Panc1 (cell line): ENCODE results near the gene FGFBP1. TPM values are rescaled to one million over a fixed set of nuclear protein-coding genes. Genes with fewer than 3 reads are reported as not detected.

ENCODE experiments used
- ATAC-seq: fragments of 200-7000 bp; cut with Tn5 transposase; 2 replicates; pipeline ENCODE4 v1.9.1; 2020; ENCODE audit warnings: mild to moderate bottlenecking, moderate library complexity
- BruUV-seq: library from RNA; stranded (reverse); fragments of 400-500 nt; replicated peaks from 2 replicates; lab custom pipeline; 2021; lab: Mats Ljungman, UMichigan
- CTCF ChIA-PET: fragments of 300-600 bp; sonication (Branson Sonifier 250); formaldehyde crosslinking; loops from one replicate; lab custom pipeline; 2022; ENCODE audit warnings: antibody characterized with exemption; lab: Charles Lee
- POLR2A ChIA-PET: fragments of 300-600 bp; sonication (Branson Sonifier 250); formaldehyde crosslinking; loops from one replicate; lab custom pipeline; 2022; ENCODE audit warnings: antibody characterized with exemption; lab: Charles Lee
- DNase-seq: peaks from one replicate; pipeline ENCODE4 v3.0.0-alpha.2; 2010; ENCODE audit warnings: low read depth, low spot score
- H3K27ac ChIP-seq: 2 replicates; pipeline ENCODE4 v1.5.1; 2011; ENCODE audit warnings: mild to moderate bottlenecking, low read length, inconsistent platforms
- H3K27me3 ChIP-seq: fragments of 200-500 bp; sonication (Bioruptor generic); 2 replicates; pipeline ENCODE4 v1.6.0; 2014; ENCODE audit warnings: low read length, inconsistent platforms; ENCODE audit not compliant: control insufficient read depth, insufficient read depth
- H3K36me3 ChIP-seq: fragments of 200-500 bp; sonication (Bioruptor generic); 2 replicates; pipeline ENCODE4 v1.5.1; 2014; ENCODE audit warnings: inconsistent platforms, mild to moderate bottlenecking, low read length, moderate library complexity; ENCODE audit not compliant: control insufficient read depth, insufficient read depth
- H3K4me1 ChIP-seq: 2 replicates; pipeline ENCODE4 v1.5.1; 2011; ENCODE audit warnings: inconsistent platforms, mild to moderate bottlenecking, low read length, moderate library complexity; ENCODE audit not compliant: control insufficient read depth, insufficient read depth
- H3K4me3 ChIP-seq, 2 experiments: 2 replicates each; pipeline ENCODE4 v1.5.1; 2011 to 2012; ENCODE audit warnings: low read depth in 2 of 2, low read length in 2 of 2, mild to moderate bottlenecking in 2 of 2, inconsistent platforms in 1 of 2, moderate library complexity in 1 of 2
- H3K9me3 ChIP-seq: fragments of 200-500 bp; sonication (Bioruptor generic); 2 replicates; pipeline ENCODE4 v1.5.1; 2014; ENCODE audit warnings: low read depth, mild to moderate bottlenecking, inconsistent platforms, low read length, moderate library complexity; ENCODE audit not compliant: control insufficient read depth, insufficient read depth
- CTCF ChIP-seq: fragments of 450-650 bp; IDR thresholded peaks from 2 replicates; pipeline ENCODE4 v1.5.1; 2017; ENCODE audit warnings: mild to moderate bottlenecking
- POLR2AphosphoS5 ChIP-seq: IDR thresholded peaks from 2 replicates; pipeline ENCODE4 v1.6.1; 2012; ENCODE audit warnings: mild to moderate bottlenecking, low read depth, low read length, moderate library complexity
- REST ChIP-seq, 2 experiments: IDR thresholded peaks; 2 replicates each; pipeline ENCODE4 v1.6.1; 2011 to 2012; ENCODE audit warnings: low read depth in 2 of 2, control low read depth in 1 of 2, low read length in 1 of 2, mild to moderate bottlenecking in 1 of 2, moderate library complexity in 1 of 2; ENCODE audit not compliant: insufficient read depth in 1 of 2
- SIN3A ChIP-seq: IDR thresholded peaks from 2 replicates; pipeline ENCODE4 v1.6.1; 2012; ENCODE audit warnings: low read depth, mild to moderate bottlenecking, low read length, moderate library complexity, borderline replicate concordance; ENCODE audit not compliant: insufficient read depth
- TCF7L2 ChIP-seq: IDR thresholded peaks from 2 replicates; pipeline ENCODE4 v1.6.1; 2011; ENCODE audit warnings: mild to moderate bottlenecking, low read depth, low read length, inconsistent platforms
- in situ Hi-C: cut with HindIII; loops from 2 replicates; pipeline ENCODE4 v1.10.0; 2016; ENCODE audit warnings: low sequenced_read_pairs, low pct_unique_long_range_greater_than_20kb
- intact Hi-C: fragments of 100-400 bp; cut with micrococcal nuclease; formaldehyde crosslinking; loops from one replicate; pipeline ENCODE4 v1.10.0; 2022; ENCODE audit not compliant: unreplicated experiment
- total RNA-seq: library from RNA; stranded (reverse); gene quantifications from one replicate; pipeline ENCODE4 v1.2.1, GENCODE V29; 2021; ENCODE audit not compliant: unreplicated experiment

FGFBP1 gene
- total RNA-seq, 1 experiment from 2014 or later: 0.39 TPM

GRCh38 chr4:15907430-15907829, 31.1 kb downstream of the FGFBP1 start:
- Histone ChIP-seq H3K27me3 (no peaks in the 10 kb centered on the region), H3K36me3 (no peaks in the 10 kb centered on the region), H3K27ac (no peak overlapping the region), H3K9me3 (no peaks in the 10 kb centered on the region), H3K4me3 (no peak overlapping the region), H3K4me1 (no peaks in the 10 kb centered on the region)
- intact Hi-C loops (no loop called here), in situ Hi-C loops (no loop called here)
- BruUV-seq: no TSS peak
- POLR2A ChIA-PET: no interaction called here
- DNase-seq: no peak
- no peak for TF ChIP-seq POLR2AphosphoS5
- ATAC-seq: no peak
- CTCF ChIA-PET: no interaction called here

- no peaks in the 10 kb centered on the region for H3K4me1 ChIP-seq
- no TSS peak for BruUV-seq
- TF ChIP-seq CTCF (no peak), SIN3A (no peak), POLR2AphosphoS5 (no peak), TCF7L2 (no peak), REST (IDR thresholded peaks at IDR 0.05; ENCODE audit: insufficient read depth in 1 of 2, low read depth in 2 of 2, low read length in 1 of 2) (no peak)
- peak; percentile 75 for ATAC-seq
- in situ Hi-C loops: no loop called here
- H3K27ac ChIP-seq: no peak overlapping the region
- ChIA-PET CTCF (no interaction called here), POLR2A (no interaction called here)
- H3K9me3 ChIP-seq: no peaks in the 10 kb centered on the region
- intact Hi-C loops: no loop called here
- H3K27me3 ChIP-seq: no peaks in the 10 kb centered on the region
- DNase-seq: peak; percentile 32
- H3K36me3 ChIP-seq: no peaks in the 10 kb centered on the region
- H3K4me3 ChIP-seq: peak overlapping the region; percentile 13 to 36; a peak in 3 of 4 replicates
Measured at GRCh38 chr4:15906020-15906443, 32.5 kb downstream of the FGFBP1 start.

- H3K36me3 ChIP-seq: no peaks in the 10 kb centered on the region
- no peak for ATAC-seq
- H3K9me3 ChIP-seq: no peaks in the 10 kb centered on the region
- no peaks in the 10 kb centered on the region for H3K27me3 ChIP-seq
- ChIA-PET CTCF (no interaction called here), POLR2A (no interaction called here)
- in situ Hi-C loops (no loop called here), intact Hi-C loops (no loop called here)
- DNase-seq: no peak
- no peak overlapping the region for H3K27ac ChIP-seq
- H3K4me1 ChIP-seq: no peaks in the 10 kb centered on the region
- no TSS peak for BruUV-seq
- TF ChIP-seq POLR2AphosphoS5 (no peak), SIN3A (no peak), TCF7L2 (no peak), REST (IDR thresholded peaks at IDR 0.05; ENCODE audit: insufficient read depth in 1 of 2, low read depth in 2 of 2, low read length in 1 of 2) (no peak), CTCF (no peak)
- no peak overlapping the region for H3K4me3 ChIP-seq
Measured at GRCh38 chr4:15902746-15903145, 35.8 kb downstream of the FGFBP1 start.
